Neural crest cell (in vitro differentiated cells): Measurements from ENCODE around the gene ABCA1. TPM values are rescaled to one million over a fixed set of nuclear protein-coding genes. Genes with fewer than 3 reads are reported as not detected.
A peak's percentile ranks its signal among the peaks of the same experiment; 100 is the strongest.
"Not testable (repeated sequence)": the region's sequence is repeated elsewhere in the genome, so short reads cannot be mapped to it uniquely, and the experiment has no call there.

Source experiments
- DNase-seq: peaks from one replicate; pipeline ENCODE4 v3.0.0; 2021; ENCODE audit warnings: low read depth, mixed read lengths, low spot score
- H3K27ac Mint-ChIP-seq: one replicate; pipeline ENCODE4 v1.8.0; 2021; ENCODE audit warnings: mild to moderate bottlenecking, mixed read lengths; ENCODE audit not compliant: unreplicated experiment
- H3K27me3 Mint-ChIP-seq: 2 replicates; pipeline ENCODE4 v1.8.0; 2021; ENCODE audit warnings: low read depth, mild to moderate bottlenecking, mixed read lengths
- H3K36me3 Mint-ChIP-seq: 2 replicates; pipeline ENCODE4 v1.8.0; 2021; ENCODE audit warnings: low read depth, mild to moderate bottlenecking, mixed read lengths
- H3K4me1 Mint-ChIP-seq: 2 replicates; pipeline ENCODE4 v1.8.0; 2021; ENCODE audit warnings: mixed read lengths
- H3K4me3 Mint-ChIP-seq: one replicate; pipeline ENCODE4 v1.8.0; 2021; ENCODE audit warnings: mild to moderate bottlenecking, mixed read lengths
- H3K9me3 Mint-ChIP-seq: 2 replicates; pipeline ENCODE4 v1.8.0; 2021; ENCODE audit warnings: mixed read lengths
- CTCF ChIP-seq: fragments of 200-600 bp; sonication (generic); conservative IDR thresholded peaks from 2 replicates; pipeline ENCODE4 v1.5.0; 2021; ENCODE audit warnings: antibody characterized with exemption, mild to moderate bottlenecking
- total RNA-seq: library from RNA; stranded (reverse); gene quantifications from 2 replicates; pipeline ENCODE4 v1.2.1, GENCODE V29; 2021

Gene ABCA1
- total RNA-seq, 1 donor from 2014 or later: 6.5 TPM

GRCh38 chr9:104958751-104959150, 30.8 kb upstream of the ABCA1 start:
- no peak for TF ChIP-seq CTCF
- no peak for DNase-seq
- H3K4me3 Mint-ChIP-seq: no peak overlapping the region
- no peaks in the 10 kb centered on the region for H3K9me3 Mint-ChIP-seq
- no peaks in the 10 kb centered on the region for H3K27me3 Mint-ChIP-seq
- no peaks in the 10 kb centered on the region for H3K36me3 Mint-ChIP-seq
- H3K4me1 Mint-ChIP-seq: peaks cover 29% of the 10 kb centered on the region
- no peak overlapping the region for H3K27ac Mint-ChIP-seq

- peaks cover 29% of the 10 kb centered on the region for H3K4me1 Mint-ChIP-seq
- not testable (repeated sequence) for H3K27me3 Mint-ChIP-seq, H3K4me3 Mint-ChIP-seq, H3K27ac Mint-ChIP-seq, H3K36me3 Mint-ChIP-seq, DNase-seq, H3K9me3 Mint-ChIP-seq
Observed at GRCh38 chr9:104958006-104958405, 30.1 kb upstream of the ABCA1 start.

GRCh38 chr9:104951487-104951886, 23.5 kb upstream of the ABCA1 start:
- H3K4me3 Mint-ChIP-seq: no peak overlapping the region

GRCh38 chr9:104950838-104951237, 22.9 kb upstream of the ABCA1 start:
- Mint-ChIP-seq H3K4me3 (no peak overlapping the region), H3K27me3 (no peaks in the 10 kb centered on the region), H3K4me1 (no peaks in the 10 kb centered on the region), H3K27ac (peak overlapping the region; percentile 50), H3K9me3 (no peaks in the 10 kb centered on the region), H3K36me3 (no peaks in the 10 kb centered on the region)
- no peak for TF ChIP-seq CTCF
- no peak for DNase-seq

More at GRCh38 chr9:104951487-104951886, 23.5 kb upstream of the ABCA1 start:
- Mint-ChIP-seq H3K4me1 (no peaks in the 10 kb centered on the region), H3K9me3 (no peaks in the 10 kb centered on the region), H3K27me3 (no peaks in the 10 kb centered on the region), H3K36me3 (no peaks in the 10 kb centered on the region), H3K27ac (no peak overlapping the region)
- TF ChIP-seq CTCF: no peak
- no peak for DNase-seq

- H3K4me3 Mint-ChIP-seq: no peak overlapping the region
- H3K36me3 Mint-ChIP-seq: no peaks in the 10 kb centered on the region
- H3K9me3 Mint-ChIP-seq: no peaks in the 10 kb centered on the region
- no peak for DNase-seq
- H3K4me1 Mint-ChIP-seq: no peaks in the 10 kb centered on the region
- H3K27me3 Mint-ChIP-seq: no peaks in the 10 kb centered on the region
- no peak for TF ChIP-seq CTCF
- H3K27ac Mint-ChIP-seq: no peak overlapping the region
Observed at GRCh38 chr9:104948277-104948676, 20.3 kb upstream of the ABCA1 start.

- DNase-seq: no peak
- no peak overlapping the region for H3K27ac Mint-ChIP-seq
- H3K4me1 Mint-ChIP-seq: peaks cover 8% of the 10 kb centered on the region
- no peaks in the 10 kb centered on the region for H3K36me3 Mint-ChIP-seq
- no peak overlapping the region for H3K4me3 Mint-ChIP-seq
- H3K9me3 Mint-ChIP-seq: no peaks in the 10 kb centered on the region
- no peak for TF ChIP-seq CTCF
- no peaks in the 10 kb centered on the region for H3K27me3 Mint-ChIP-seq
Observed at GRCh38 chr9:104944871-104945270, 16.9 kb upstream of the ABCA1 start.
